ENCODE measurements around the gene ADARB2.

DNA sequence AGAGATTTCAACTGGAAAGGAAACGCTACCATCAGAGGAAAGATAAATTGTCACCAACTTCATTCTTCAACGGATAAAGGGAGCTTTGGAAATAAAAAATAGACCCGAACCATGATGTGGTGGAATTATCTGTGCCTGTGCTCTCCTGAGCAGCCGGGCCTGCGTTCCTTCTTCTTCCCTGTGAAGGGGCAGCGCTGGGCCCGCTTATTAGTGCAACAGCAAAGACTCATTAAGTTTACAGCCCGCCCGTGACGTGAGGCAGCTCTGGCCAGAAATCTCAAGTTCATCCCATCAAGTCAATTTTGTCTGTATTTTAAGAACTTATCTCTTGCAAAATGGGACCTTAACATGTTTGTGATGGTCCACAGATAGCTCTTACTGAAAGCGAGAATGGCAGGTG is 193.7 kb downstream of the ADARB2 start:
- TF ChIP-seq EP300 (IDR thresholded peaks at IDR 0.05): no peak
- TF ChIP-seq, protein P1, sequence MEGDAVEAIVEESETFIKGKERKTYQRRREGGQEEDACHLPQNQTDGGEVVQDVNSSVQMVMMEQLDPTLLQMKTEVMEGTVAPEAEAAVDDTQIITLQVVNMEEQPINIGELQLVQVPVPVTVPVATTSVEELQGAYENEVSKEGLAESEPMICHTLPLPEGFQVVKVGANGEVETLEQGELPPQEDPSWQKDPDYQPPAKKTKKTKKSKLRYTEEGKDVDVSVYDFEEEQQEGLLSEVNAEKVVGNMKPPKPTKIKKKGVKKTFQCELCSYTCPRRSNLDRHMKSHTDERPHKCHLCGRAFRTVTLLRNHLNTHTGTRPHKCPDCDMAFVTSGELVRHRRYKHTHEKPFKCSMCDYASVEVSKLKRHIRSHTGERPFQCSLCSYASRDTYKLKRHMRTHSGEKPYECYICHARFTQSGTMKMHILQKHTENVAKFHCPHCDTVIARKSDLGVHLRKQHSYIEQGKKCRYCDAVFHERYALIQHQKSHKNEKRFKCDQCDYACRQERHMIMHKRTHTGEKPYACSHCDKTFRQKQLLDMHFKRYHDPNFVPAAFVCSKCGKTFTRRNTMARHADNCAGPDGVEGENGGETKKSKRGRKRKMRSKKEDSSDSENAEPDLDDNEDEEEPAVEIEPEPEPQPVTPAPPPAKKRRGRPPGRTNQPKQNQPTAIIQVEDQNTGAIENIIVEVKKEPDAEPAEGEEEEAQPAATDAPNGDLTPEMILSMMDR (IDR thresholded peaks at IDR 0.05): no peak

Data from esophagus muscularis mucosa (tissue), 3 donors.